HG03521 (cell line): Measurements from ENCODE around the gene DCLK1.

Source experiments
- ATAC-seq: cut with Tn5 transposase; IDR thresholded peaks from one replicate; pipeline ENCODE4 v1.9.1; 2021; ENCODE audit warnings: mild to moderate bottlenecking, moderate library complexity; ENCODE audit not compliant: unreplicated experiment

DCLK1 gene

GRCh38 chr13:35874704-35875103 is 256.5 kb downstream of the DCLK1 start:
- ATAC-seq, result no peak

DNA sequence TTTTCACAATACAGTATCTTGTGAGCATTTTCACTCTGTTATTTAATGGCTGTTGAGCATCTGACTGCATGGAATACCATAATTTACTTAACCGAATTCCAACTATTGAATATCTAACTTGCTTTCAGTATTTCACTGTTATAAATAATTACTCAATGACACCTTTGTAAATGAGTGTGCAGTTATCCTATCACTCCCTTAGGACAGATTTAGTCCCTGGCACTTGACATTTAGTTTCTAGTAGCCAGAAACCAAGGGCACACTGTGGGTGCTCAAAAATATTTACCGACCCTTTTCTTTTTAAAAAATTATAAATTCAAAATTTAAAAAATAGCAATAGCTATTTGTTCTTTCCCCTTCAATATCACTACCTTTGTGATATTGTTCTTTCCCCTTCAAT is 258.8 kb downstream of the DCLK1 start:
- ATAC-seq, result no peak

DNA sequence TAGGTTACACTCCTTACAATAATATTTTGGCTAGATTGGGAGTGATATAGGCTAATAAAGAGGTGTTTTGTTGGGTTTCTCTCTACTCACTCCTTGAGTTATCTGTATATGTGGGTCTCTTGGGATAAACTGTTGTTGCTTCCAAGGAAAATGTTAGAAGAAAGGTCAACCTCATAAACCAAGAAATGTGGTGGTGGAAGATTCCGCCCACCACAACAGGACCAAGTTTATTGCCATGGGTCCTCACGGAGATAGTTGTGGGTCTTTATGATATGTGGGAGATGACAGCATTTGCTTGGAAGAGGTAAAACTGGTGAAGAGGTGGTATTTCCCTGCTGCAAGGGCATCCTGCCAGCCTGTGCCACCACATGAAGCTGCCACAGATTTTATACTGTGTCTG is 259.6 kb downstream of the DCLK1 start:
- ATAC-seq, result no peak

- no peak for ATAC-seq
These were observed 264.4 kb downstream of the DCLK1 start for GRCh38 chr13:35866801-35867200.

- ATAC-seq, result no peak
These were observed 265.6 kb downstream of the DCLK1 start for GRCh38 chr13:35865341-35866240.

DNA sequence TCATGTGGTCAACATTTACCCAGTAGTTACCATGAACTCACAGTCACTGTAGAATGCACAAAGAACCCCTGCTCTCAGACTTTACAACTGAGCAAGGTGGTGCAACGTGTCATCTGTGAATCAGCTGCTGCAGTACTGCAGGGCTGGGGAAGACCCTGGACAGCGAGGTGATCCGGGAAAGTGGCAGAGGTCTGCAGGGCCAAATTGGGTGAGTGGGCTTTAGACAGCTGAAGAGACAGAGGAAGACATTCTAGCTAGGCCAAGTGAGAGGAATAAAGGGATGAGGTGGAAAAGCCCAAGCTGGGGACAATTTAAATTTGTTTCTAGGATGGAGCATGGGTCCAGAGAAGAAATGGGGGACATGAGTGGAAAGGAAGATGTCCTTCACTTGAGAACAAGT is 270.5 kb downstream of the DCLK1 start:
- no peak for ATAC-seq

DNA sequence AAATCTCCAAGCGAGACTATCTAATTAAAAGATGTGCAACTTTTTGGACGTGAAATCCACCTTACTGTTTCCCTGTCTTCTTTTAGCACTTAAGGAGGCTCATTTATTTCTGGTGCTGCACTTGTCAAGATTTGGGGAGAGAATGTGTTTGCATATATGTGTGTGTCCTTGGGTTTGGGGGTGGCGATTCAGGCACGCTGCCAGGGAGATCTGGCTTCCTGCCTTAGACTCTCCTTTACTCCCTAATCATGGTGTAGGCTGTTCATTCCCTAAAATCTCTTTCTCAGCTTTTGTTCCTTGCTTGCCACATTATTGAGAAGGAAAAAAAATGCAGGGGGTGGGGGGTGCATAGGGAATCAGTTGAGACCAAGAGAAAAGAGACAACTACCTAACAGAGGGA is 271.2 kb downstream of the DCLK1 start:
- no peak for ATAC-seq

GRCh38 chr13:35858665-35859064 is 272.5 kb downstream of the DCLK1 start:
- ATAC-seq, result no peak

GRCh38 chr13:35857769-35858168 is 273.4 kb downstream of the DCLK1 start:
- ATAC-seq, result no peak

GRCh38 chr13:35856721-35857364 is 274.3 kb downstream of the DCLK1 start:
- ATAC-seq, result no peak

- no peak for ATAC-seq
These were observed 275.1 kb downstream of the DCLK1 start for GRCh38 chr13:35856084-35856483.

DNA sequence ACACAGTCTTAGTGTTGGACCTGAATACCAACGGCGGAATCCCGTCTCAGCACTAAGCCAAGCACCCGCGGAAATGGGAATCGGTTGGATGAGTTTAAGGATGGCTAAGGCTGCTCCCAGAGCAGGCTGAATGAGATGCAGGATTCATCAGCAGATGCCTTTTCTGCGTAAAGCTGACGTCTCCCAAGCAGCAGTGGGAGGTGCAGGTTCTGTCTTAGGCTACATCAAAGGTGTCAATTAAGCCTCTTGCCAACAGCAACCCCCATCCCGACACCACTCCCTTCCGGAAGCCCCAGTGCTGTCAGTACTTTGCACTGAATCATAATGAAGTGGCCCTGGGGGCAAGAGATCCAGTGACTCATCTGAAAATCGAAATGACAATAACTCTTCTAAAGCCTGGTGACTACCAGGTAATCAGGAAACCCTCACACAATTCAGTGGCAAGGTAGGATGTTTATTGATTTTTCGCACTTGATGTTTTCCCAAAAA is 275.6 kb downstream of the DCLK1 start:
- ATAC-seq, result no peak

- ATAC-seq, result no peak
These were observed 276.9 kb downstream of the DCLK1 start for GRCh38 chr13:35854286-35854685.

GRCh38 chr13:35851881-35852280 is 279.3 kb downstream of the DCLK1 start:
- no peak for ATAC-seq

DNA sequence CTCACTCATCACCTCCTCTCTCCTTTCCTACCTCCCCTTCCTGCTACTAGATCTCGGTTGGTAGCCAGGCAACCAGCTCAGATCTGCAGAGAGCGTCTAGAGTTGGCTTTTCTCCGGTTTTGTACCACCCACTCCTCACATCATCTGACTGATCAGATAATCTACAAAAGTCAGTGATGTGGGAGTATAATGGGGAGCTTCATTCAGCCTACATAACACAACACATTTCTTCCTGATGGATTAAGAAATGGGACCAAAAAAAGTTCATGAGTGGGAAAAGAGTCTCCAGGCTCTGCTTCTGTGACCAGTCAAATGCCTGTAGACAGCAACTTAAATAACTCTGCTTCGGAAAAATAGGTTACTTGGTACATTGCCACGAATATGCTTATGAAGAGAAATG is 279.8 kb downstream of the DCLK1 start:
- ATAC-seq, result no peak

DNA sequence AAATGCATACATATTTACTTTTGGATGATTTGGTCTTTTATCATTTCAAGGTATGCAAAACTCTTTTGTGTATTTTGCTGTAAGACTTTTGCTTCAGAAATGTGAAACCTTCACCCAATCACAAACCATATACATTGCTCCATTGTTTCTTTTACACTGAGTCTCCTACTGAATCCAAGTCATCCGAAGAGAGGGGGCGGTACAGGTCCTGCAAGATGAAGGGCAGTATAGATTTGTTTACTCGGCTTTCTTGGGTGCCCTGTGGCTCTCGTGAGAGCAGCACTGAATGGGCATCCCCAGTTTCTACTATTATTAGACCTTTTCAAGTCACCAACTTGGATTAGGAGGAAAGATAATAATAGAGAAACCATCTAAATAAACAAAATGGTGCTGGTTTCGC is 280.6 kb downstream of the DCLK1 start:
- ATAC-seq, result no peak

DNA sequence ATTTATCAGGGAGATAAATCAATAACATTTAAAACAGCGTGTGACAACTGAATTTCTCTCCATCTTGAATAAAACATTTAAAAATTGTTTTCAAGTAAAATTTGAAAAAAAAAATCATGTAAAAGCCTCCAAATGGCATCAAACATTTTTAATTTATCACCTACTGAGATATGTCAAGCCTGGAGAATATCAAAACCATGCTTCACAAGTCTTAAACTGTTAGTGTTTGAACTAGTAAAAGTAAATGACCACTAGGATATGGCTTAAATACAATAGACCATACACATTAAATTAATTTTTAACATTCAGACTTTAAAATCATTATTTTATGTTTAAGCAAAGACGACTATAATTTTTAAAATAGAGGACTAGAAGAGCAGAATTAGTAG is 281.9 kb downstream of the DCLK1 start:
- no peak for ATAC-seq

DNA sequence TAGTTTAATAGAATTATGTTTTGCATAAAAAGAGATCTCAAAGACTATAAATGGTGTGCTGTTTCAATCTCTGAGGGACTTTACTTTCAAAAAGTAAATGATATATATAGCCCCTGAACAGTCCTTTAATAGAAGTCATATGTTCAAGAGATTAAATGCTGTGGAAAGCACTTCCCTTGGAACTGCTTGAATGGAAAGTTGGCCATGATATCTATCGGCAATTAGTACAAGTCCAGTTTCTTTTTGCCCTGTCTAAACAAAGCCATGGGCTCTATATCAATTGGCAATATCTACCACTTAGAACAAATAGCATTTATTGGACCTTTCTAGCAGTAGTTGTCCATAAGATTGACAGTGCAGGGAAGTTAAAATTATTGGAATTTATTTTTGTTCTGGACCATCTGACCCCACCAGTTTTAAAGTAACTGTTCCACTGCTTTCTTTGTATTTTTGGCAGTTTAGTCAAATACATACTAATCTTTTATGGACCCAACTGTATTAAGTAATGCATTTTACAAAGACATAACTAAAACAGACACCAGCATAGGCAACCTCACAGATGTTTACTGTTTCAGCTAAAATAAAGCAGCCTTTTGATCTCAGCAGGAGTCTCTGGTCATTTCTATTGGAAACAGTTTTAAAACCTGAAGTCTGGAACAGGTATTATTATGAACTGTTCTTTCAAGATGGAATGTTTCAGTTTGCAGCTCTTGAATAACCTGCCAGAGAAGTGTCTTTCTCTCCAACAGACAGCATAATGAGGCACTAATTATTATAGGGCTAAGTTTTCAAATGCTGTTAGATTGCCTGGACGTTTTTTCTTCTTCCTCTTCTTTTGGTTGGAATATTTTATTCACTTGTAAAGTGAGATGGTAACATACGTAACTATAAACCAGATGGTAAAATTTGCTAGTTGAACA is 282.6 kb downstream of the DCLK1 start:
- no peak for ATAC-seq

- ATAC-seq, result no peak
These were observed 287.9 kb downstream of the DCLK1 start for GRCh38 chr13:35843272-35843671.

DNA sequence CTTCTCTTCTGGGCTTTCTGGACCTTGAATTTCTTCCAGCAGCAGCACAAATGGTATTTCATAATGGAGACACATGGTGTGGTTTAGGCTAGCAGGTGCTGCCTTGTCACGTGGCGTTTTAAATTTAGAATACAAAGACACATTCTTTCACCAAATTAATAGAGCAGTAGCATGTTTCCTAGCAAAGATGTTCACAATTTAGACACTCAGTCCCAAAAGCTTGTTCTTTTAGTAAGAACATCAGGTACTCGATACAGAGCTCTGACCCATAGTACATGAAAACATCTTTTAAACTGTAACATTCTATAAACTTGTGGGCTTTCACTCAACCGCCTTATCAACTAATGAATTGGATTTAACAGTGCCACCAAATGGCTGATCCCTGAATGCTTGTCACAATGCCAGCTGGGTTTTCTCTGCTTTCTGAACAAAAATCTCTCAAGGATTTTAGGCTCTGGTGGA is 290.1 kb downstream of the DCLK1 start:
- no peak for ATAC-seq

DNA sequence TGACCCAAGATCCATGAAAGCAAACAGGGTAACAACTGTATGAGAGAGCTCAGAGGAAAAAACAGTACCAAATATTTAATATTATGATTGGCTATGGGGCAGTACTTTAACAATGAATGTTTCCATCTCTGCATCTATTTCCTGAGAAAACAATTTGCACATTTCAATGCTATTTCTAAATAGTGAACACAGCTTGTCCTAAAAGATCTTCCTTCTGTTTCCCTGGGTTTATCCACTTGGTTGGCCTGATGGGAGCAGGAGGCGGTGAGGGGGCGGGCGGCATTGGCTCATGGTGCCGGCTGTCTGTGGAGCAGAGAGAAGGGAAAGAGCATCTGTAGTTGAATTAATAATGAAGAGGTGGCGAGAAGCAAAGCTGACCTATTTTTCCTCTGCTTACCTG is 291.4 kb downstream of the DCLK1 start:
- ATAC-seq, result no peak
